M059J (cell line): ENCODE measurements around the gene WLS. TPM values are rescaled to one million over a fixed set of nuclear protein-coding genes. Genes with fewer than 3 reads are reported as not detected.
"Not testable (repeated sequence)": the region's sequence is repeated elsewhere in the genome, so short reads cannot be mapped to it uniquely, and the experiment has no call there.

ENCODE experiments used
- DNase-seq: peaks from one replicate; pipeline ENCODE4 v3.0.0-alpha.2; 2012; ENCODE audit warnings: low read depth
- total RNA-seq: library from RNA; depleted of rRNA; stranded (reverse); fragments of >200 nt; shearing (Covaris generic); gene quantifications from 2 replicates; pipeline ENCODE4 v1.2.3, GENCODE V29; 2014; rRNA removed

The WLS gene
- 43.9 and 47.3 TPM in 2 replicates for total RNA-seq

DNA sequence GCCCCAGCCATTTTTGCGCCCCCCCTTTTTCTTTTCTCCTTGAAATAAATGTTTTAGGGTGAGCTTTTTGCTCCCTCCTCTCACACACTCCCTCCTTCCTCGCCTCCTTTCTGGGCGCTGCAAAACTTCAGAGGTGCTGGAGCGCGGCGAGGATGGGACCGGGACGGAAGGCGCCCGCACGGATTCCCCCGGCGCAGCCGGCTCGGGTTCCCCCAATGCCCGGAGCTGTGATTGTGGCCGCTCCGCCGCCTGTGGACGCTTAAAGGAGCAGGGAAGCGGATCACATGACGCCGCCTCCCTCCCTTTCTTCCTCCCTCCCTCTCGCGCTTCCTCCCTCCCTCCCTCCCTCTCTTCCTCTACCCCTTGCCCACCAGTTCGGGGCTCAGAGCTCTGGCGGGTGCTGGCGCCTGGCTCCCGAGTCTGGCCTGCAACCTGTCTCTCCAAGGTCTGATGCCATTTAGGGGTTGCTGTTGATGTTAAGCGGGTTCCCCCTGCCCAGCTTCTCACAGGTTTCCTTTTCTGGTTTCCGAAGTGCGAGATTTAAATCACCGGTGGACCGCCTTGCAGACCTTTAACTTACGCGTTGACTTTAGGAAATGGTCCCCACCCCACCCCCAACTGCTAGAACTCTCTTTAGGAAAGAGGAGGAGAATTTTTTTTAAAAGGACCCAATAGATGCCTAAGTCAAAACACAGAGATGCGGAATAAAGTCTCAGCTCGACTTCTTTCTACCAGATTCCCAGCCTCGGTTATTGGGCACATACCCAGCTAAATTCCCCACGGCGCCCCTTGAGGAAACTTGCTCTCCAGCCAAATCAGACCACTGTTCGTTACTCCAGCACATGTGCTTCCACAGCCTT lies at the start of gene WLS:
Gene WLS, minus strand, starts transcription at position 235 of the 860 bp plus-strand sequence. Its CDS starts 224 bp downstream, at position 11.
- peak; percentile 81 for DNase-seq

DNA sequence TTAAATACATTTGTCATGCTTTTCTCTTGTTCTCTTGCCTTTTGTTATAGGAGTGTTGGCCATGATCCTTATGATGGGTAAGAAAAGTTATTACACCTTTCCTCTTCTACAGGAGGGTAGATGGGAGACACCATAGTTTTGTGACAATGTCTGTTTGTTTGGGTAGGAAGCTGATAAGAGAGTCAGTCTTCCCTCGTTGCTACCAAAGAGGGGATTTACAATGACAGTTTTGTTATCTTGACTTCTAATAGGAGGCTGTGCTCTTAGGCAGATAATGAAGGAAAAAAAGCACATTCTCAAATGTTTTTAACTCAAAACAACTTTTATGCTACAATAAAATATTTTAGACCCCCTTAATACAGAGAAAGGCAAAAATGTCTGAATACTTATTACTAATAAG lies 48.0 kb upstream of the WLS start:
- no peak for DNase-seq

DNA sequence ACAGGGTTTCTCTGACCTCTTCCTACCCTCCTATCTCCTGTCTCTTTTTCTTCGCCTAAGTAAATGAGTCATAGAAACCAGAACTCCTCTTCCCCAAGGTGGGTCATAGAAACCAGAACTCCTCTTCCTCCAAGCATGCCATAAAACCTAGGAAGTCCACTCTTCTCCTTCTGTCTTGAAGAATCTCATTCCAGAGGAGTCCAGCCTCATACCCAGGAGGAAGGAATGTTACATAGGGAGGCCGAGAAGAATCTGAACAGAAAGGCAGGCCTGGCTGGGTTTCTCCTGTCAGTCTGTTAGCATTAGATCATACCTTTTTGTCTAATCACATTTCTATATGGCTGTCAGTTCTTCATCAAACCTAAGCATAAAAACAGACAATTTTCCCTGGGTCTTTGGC lies 47.5 kb upstream of the WLS start:
- DNase-seq, result no peak

DNA sequence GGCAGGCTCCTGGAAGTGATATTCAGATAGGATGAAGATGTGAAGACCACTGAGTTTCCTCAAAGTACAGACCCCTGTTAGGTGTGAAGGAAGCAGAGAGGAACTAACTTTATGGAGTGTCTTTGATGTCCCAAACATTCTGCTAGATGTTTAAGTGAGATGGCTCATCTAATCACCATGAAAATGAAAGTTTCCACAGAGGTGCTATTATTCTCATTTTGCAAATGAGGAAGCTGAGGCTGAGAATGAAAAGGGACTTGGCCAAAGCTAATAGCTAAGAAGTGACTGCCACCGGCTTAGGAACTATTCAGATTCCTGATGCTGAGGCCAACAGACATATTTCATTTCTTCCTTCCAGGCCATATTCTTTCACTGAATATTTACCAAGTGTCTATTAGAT lies 45.9 kb upstream of the WLS start:
- no peak for DNase-seq

DNA sequence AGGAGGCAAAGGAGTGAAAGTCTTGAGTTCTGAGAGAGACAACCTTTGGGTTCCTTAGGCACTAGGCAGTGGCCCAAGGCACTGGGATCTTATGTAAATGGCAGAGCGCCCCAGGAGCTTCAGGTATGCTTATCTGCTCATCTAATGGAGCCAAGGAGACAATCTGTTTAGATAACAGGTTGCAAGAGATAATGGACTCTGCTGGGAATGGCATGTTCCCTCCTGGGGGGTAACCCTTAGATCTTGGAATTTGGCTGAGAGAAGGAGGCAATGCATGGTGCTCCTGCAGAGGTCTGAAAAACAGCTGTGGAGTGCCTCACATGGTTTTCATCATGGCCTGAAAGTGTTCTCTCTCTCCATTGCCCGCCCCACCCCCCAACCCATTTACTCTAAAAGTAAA lies 44.1 kb upstream of the WLS start:
- no peak for DNase-seq

DNA sequence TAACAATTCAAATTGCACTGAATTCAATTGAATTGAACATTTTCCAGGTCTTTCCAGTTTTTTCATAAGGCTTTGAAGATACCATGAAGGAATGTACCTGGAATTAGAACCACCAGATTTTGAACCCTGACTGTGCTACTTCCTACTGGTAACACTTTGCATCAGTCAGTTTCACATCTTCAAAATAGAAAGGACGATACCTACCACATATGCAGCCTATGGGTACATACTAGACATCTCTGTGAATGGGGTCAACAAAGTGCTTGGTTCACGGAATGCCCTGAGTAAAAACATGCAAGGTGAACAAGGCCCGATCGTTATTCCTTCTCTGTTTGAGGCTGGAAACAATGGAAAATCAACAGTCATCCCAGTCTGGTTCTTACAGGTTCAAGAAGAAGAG lies 41.2 kb upstream of the WLS start:
- no peak for DNase-seq

DNA sequence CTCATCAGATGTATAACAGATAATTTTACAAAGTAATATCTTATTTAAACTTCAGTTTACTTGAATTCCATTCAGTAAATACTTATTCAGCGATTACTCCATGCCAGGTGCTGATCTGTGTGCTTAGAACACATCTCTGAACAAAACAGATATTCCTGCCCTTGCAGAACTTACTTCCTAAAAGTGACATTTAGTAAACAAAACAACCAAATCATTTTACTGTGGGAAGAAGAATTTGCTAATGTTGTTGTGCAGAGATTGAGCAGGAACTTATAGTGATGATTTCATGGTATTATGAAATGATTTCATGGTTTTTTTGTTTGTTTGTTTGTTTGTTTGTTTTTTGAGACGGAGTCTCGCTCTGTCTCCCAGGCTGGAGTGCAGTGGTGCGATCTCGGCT lies 39.3 kb upstream of the WLS start:
- DNase-seq, result no peak

DNA sequence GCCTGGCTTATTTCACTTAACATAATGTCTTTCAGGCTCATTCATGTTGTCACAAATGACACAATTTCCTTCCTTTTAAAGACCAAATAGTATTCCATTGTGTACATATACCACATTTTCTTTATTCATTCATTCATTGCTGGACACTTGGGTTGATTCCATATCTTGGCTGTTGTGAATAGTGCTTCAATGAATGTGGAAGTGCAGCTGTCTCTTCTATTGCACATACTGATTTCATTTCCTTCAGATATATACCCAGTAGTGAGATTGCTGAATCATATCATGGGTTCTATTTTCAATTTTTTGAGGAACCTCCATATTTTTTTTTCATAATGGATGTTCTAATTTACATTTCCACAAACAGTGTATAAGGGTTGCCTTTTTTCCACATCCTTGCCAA lies 38.6 kb upstream of the WLS start:
- DNase-seq, result no peak

DNA sequence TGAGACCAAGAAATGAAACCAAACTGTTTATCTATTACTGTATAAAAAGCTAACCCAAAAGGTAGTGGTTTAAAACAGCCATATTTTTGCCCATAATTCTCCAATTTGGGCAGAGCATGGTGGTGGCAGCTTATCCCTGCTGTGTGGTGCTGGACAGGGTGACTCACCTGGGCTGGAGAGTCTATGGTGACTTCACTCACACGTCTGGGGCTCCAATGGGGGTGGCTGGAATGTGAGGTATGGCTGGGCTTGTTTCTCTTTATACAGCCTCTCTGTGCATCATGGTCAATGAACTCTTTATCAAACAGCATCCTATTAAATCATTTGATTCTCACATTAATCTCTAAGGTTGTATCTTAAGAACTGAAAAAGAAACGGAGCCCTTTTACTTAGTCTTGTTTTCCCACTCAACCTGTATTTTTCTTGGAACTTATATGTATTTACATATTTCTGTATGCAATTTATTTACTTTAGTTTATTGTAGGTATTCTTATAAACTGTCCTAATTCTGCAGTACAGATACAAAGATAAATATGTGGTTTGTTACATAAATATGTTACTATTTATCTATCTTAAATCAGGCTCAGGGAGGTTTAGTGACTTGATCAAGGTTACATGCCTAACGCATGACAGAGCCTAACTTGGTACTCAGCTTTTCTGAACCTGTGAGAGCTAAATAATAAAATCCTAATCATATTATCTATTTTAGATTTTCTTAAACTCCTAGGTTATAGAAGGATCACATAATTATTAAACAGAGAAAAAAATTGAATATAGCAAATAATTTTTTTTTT lies 37.5 kb upstream of the WLS start:
- peak; percentile 78 for DNase-seq

DNA sequence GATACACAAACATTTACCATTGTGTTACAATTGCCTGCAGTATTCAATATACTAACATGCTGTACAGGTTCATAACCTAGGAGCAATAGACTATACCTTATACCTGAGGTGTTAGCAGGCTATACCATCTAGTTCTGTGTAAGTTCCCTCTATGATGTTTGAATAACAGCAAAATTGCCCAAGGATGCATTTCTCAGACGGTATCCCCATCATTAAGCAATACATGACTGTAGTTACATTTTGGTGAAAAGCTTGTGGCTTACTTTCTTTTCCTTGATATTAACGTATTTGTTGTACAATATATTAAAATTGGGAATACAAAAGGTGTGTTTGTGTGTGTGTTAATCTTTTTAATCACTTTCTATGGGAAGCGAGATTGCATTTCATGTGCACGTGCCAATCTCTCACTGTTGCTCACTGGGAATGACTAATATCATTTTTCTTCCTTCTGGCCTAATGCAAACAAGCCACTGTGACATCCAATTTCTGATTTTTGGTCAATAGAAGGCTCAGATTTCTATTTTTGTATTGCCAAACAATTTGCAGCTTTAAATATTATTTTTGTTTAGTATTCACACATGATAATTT lies 36.7 kb upstream of the WLS start:
- no peak for DNase-seq

DNA sequence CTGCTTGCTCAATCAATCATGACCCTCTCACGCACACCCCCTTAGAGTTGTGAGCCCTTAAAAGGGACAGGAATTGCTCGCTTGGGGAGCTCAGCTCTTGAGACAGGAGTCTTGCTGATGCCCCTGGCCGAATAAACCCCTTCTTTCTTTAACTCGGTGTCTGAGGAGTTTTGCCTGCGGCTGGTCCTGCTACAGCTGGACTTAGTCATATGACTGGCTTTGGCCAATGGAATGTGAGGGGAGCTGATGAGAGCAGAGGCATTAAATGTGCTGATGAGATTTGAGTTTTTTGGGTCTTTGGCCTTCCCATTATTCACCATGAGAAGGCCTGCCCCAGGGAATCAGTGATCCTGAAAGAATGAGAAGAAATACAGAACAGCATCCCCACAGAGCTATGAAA lies 24.5 kb upstream of the WLS start:
- not testable (repeated sequence) for DNase-seq

DNA sequence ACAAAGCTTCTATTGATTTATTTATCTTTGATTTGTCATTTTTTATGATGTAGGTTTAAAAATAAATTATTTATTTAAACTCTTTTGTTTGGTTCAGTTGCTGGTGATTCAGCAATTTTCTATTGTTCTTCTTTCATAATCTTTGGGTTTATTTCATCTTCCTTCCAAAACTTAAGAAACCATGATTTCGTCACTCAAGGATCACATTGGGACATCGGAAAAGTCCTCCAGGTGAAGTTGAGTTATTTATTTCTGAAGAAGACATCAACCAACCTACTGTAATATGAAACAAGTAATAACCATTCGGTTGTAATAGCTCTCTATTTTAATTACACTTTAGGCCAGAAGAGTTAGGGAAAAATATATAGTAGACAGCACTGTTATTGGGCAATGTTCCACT lies 23.0 kb upstream of the WLS start:
- no peak for DNase-seq

DNA sequence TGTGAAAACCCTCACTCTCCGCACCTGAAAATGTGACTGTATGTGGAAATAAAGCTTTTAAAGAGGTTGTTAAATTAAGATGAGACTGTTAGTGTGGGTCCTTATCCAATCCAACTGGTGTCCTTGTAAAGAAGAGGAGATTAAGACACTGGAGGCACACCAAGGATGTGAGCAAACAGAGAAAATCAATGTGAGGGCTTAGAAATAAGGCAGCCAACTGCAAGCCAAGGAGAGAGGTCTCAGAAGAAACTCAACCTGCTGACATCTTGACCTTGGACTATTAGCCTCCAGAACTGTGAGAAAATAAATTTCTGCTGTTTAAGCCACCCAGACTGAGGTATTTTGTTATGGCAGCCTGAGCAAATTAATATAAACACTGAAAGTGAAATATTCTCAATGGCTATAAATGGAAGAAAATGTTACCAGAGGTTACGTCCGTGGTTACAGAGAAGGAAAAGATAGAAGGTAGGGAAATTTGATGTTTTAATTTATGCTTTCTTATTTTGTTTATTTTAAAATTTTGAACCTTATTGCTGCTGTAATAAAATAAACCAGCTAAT lies 22.4 kb upstream of the WLS start:
- peak; percentile 22 for DNase-seq

DNA sequence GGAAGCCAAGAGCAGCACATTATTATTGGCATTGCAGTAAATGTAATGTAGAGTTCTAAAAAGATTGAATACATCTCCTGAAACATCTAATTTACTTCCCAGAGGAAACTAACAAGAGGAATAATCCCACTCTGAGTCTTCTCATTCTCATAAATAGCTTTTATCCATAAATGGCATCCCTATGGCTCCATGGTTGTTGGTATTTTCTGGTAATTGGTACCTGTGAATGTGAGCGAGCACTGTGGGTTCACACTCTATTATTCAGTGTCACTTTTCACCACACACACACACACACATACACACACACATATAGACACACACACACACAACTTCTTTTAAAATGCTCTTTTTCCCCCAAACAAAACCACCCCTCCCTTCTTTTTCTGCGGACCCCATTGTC lies 4.7 kb upstream of the WLS start:
- DNase-seq, result no peak

DNA sequence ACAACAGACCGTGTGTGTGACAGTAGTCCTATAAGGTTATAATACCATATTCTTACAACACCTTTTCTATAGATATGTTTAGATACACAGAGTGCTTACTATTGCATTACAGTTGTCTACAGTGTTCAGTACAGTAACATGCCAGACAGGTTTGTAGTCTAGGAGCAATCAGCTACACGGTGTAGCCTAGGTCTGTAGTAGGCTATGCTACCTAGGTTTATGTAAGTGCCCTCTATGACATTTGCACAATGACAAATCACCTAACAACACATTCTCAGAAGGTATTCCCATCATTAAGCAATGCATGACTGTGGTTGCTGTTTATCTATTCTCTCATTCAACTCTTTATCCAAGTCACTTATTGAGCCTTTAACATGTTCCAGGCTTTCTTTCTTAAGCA lies 1.8 kb upstream of the WLS start:
- DNase-seq, result no peak

DNA sequence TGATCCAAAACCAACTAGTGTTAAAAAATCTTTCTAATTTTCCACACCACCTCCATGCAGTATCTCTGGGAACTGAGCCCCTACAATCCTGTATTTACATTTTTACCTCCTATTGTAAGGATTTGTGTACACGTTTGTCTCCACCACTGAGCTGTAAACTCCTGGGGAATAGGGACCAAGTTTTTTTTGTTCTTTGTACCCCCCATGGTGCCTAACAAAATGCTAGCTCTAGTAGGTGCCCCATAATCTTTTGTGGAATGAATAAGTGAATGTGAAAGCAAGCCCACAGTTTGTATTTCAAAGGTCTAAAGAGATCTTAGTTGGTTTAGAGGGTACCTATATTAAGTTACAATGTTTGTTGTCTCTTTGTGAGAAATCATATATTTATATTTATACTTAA lies 879 bp upstream of the WLS start:
- DNase-seq, result no peak

DNA sequence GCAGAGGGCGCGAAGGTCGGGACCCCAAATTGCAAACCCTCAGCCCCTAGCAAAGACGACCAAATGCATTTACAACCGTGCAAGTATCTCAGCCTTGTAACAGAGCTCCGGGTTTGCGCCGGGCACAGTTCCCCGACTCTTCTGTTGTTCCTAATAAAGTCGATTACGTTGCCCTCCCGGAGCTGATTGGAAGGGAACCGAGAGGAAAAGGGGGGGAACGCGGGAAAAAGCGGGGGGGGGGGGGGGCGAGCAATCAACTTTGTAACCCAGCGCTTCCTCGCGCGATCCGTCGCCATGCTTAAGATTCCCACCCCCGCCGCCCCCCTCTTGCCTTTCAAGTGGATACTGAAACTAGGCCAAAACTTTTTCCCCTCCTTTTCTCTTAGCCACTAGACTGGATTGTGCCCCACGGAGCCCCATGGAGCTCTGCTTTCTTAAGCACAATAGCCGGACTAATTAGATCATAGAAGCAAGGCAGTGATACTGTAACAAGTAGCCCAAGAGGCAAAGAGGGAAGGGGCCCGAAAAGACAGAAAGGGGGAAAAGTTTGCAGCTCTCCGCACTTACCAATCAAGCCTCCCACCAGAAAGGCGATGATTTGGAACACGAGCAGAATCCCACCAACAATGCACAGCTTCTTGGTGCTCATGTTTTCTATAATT lies 565 bp downstream of the WLS start:
- DNase-seq, result peak; percentile 85

DNA sequence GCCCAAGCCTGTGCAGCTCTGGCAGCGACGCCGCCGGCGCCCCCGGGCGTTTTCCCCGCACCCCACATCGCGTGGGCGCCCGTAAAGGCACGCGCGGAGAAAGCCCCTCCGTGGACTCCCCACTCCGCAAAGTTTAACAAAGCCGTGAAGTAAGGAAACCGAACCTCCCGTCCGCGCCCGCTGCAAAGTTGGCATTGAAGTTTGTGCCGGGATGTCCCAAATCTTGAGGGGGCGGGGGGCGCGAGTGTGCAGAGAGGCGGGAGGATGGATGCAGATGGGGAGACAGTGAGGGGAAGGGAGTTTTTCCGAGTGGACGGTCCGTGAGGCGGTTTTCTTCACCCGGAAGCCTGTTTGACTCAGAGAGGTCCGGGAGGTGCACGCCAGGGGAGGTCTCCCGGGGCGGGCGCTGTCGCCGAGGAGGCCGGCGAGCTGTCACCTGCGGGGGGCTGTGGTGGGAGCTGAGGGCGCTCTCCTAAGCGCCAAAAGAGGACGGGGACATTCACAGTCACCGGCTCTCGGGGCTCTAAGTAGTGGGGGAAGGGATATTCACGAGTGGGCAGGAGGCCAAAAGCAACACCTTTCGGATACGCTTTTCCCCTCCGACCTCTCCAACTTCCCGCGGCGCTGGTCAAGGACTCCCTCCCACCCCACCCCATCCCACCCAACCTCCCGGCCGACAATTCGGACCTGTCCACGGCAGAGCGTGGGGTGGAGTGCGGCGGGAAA lies 1.3 kb downstream of the WLS start:
- DNase-seq, result peak; percentile 62

DNA sequence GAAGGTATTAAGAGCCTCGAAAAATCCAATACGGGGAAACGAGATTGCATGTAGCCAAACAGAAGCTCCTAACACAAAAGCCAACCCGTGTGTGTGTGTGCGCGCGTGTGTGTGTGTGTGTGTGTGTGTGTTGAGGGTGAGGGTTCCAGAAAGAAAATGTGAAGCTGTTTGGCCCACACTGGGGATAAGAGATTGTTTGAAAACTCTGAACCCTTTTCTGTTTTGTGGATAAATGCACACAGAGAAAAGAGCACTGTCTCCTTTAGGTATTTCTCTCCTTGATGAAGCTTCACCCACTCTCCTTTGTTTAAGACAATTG lies 1.9 kb downstream of the WLS start:
- peak; percentile 29 for DNase-seq

DNA sequence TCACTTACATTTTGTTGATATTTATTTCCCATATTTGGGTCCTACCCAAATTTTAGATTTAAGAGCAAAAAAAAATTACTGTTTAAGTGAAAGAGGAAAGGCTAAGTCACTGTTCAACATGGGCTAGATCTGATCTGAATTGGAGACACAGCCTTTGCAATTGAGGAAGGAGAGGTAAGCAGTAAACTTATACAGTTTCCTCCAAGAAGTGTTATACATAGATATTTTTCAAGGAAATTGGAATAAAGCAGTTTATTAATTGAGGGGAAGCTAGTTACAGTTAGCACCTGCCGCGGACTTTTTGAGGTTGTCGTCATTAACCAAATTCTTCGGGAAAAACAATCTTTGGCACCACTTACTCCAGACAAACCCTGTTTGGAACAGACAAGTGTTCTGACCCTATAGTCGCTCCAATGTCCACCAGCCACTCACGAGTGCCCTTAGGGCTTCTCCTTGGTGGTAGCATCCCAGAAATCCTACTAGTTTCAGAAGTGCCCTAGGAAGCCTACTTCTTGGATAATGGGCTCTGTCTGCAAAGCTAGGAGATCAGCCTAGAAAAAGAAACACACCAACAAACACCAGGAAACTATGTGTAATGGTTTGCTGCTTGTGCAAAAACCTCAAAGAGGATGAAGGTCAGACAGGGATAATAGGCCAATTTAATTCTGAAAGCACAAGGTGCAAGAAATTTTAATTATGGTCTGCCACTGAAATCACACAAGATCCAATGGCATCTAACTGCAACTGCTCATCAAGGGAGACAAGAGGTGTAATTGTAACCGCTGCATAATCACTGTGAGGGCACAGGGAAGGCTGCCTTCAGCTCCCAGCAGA lies 2.5 kb downstream of the WLS start:
- DNase-seq, result no peak
